SK-N-MC (cell line): ENCODE data around the gene TOMM40L.

Experiments used
- EZH2 ChIP-seq: fragments of 200-600 bp; sonication (generic); IDR thresholded peaks from one replicate; pipeline ENCODE4 v1.6.1; 2017; ENCODE audit warnings: antibody characterized with exemption
- FOXP2 ChIP-seq: optimal IDR thresholded peaks from 2 replicates; pipeline ENCODE3; 2011; ENCODE audit warnings: mild to moderate bottlenecking, moderate library complexity; ENCODE audit not compliant: insufficient read depth; ENCODE audit errors: extremely low read length, control extremely low read depth
- POLR2AphosphoS5 ChIP-seq: IDR thresholded peaks from 2 replicates; pipeline ENCODE4 v1.6.1; 2012; ENCODE audit warnings: mild to moderate bottlenecking, low read depth, low read length, borderline replicate concordance

GRCh38 chr1:161244888-161245287, 19.0 kb downstream of the TOMM40L start:
- no peak for TF ChIP-seq EZH2
- TF ChIP-seq FOXP2, result no peak
- no peak for TF ChIP-seq POLR2AphosphoS5
